Measurements from ENCODE around the gene TFDP1. TPM values are rescaled to one million over a fixed set of nuclear protein-coding genes. Genes with fewer than 3 reads are reported as not detected.

Gene TFDP1
- total RNA-seq, 1 experiment from 2014 or later: 73.0 TPM

GRCh38 chr13:113650275-113650674 is 65.7 kb downstream of the TFDP1 start:
- DNase-seq (ENCODE audit: low spot score): no peak

- DNase-seq (ENCODE audit: low spot score): no peak
Measured at GRCh38 chr13:113650731-113651148, 66.2 kb downstream of the TFDP1 start.

GRCh38 chr13:113651511-113652403 is 67.2 kb downstream of the TFDP1 start:
- no peak for DNase-seq (ENCODE audit: low spot score)

GRCh38 chr13:113652404-113653263 is 68.1 kb downstream of the TFDP1 start:
- no peak for DNase-seq (ENCODE audit: low spot score)

GRCh38 chr13:113653264-113654174 is 69.0 kb downstream of the TFDP1 start:
- DNase-seq (ENCODE audit: low spot score): no peak

- no peak for DNase-seq (ENCODE audit: low spot score)
Measured at GRCh38 chr13:113654175-113654560, 69.6 kb downstream of the TFDP1 start.

GRCh38 chr13:113654591-113655345 is 70.2 kb downstream of the TFDP1 start:
- no peak for DNase-seq (ENCODE audit: low spot score)

- no peak for DNase-seq (ENCODE audit: low spot score)
Measured at GRCh38 chr13:113655346-113656002, 70.9 kb downstream of the TFDP1 start.

- DNase-seq (ENCODE audit: low spot score): no peak
Measured at GRCh38 chr13:113656003-113656588, 71.5 kb downstream of the TFDP1 start.

- no peak for DNase-seq (ENCODE audit: low spot score)
Measured at GRCh38 chr13:113656831-113657671, 72.5 kb downstream of the TFDP1 start.

GRCh38 chr13:113657851-113658741 is 73.5 kb downstream of the TFDP1 start, which contains the start of gene ATP4B:
Gene ATP4B, minus strand, starts transcription at chr13:113658198. Its CDS starts 54 bp downstream, at chr13:113658144.
- no peak for DNase-seq (ENCODE audit: low spot score)

GRCh38 chr13:113658836-113659235 is 74.3 kb downstream of the TFDP1 start:
- no peak for DNase-seq (ENCODE audit: low spot score)

GRCh38 chr13:113659337-113659736 is 74.8 kb downstream of the TFDP1 start:
- DNase-seq (ENCODE audit: low spot score): no peak

- DNase-seq (ENCODE audit: low spot score): no peak
Measured at GRCh38 chr13:113660066-113660465, 75.5 kb downstream of the TFDP1 start.

- no peak for DNase-seq (ENCODE audit: low spot score)
Measured at GRCh38 chr13:113661509-113661908, 77.0 kb downstream of the TFDP1 start.

GRCh38 chr13:113663934-113664333 is 79.4 kb downstream of the TFDP1 start:
- DNase-seq (ENCODE audit: low spot score): no peak

GRCh38 chr13:113664751-113665596 is 80.4 kb downstream of the TFDP1 start:
- no peak for DNase-seq (ENCODE audit: low spot score)
